Fibroblast of lung (primary cell): ENCODE data around the gene TENM3. TPM values are rescaled to one million over a fixed set of nuclear protein-coding genes. Genes with fewer than 3 reads are reported as not detected.
A peak's percentile ranks its signal among the peaks of the same experiment; 100 is the strongest.

Experiments
- DNase-seq, 2 donors: peaks; one replicate each; pipeline versions ENCODE4 v3.0.0 to v3.0.0-alpha.2; 2010; ENCODE audit warnings: low read depth in 2 of 2
- H2AFZ ChIP-seq: 2 replicates; pipeline ENCODE4 v1.5.1; 2012; ENCODE audit warnings: low read length, control low read depth, inconsistent platforms
- H3K27ac ChIP-seq: 2 replicates; pipeline ENCODE4 v1.5.1; 2011; ENCODE audit warnings: low read length, control low read depth; ENCODE audit not compliant: insufficient read depth
- H3K27me3 ChIP-seq: 2 replicates; pipeline ENCODE4 v1.5.1; 2011; ENCODE audit warnings: mild to moderate bottlenecking, low read length; ENCODE audit not compliant: control insufficient read depth, insufficient read depth
- H3K36me3 ChIP-seq: 2 replicates; pipeline ENCODE4 v1.5.1; 2011; ENCODE audit warnings: low read length; ENCODE audit not compliant: control insufficient read depth, insufficient read depth
- H3K4me1 ChIP-seq: 2 replicates; pipeline ENCODE4 v1.5.1; 2011; ENCODE audit warnings: low read length; ENCODE audit not compliant: control insufficient read depth, insufficient read depth; ENCODE audit errors: extremely low read depth
- H3K4me2 ChIP-seq: 2 replicates; pipeline ENCODE4 v1.5.1; 2011; ENCODE audit warnings: low read length, control low read depth; ENCODE audit not compliant: insufficient read depth; ENCODE audit errors: extremely low read depth
- H3K4me3 ChIP-seq, 4 experiments: fragments of 200-600 bp in 1 of 4; sonication (generic) in 1 of 4; replicated peaks in 1 of 4; 2 replicates each; pipeline ENCODE4 v1.5.1; 2011 to 2016; ENCODE audit warnings: low read length in 4 of 4, low read depth in 3 of 4, mild to moderate bottlenecking in 3 of 4, control low read depth in 2 of 4, inconsistent platforms in 1 of 4, mixed read lengths in 1 of 4; ENCODE audit not compliant: insufficient read depth in 1 of 4; ENCODE audit errors: control extremely low read depth in 1 of 4
- H3K79me2 ChIP-seq: 2 replicates; pipeline ENCODE4 v1.5.1; 2012; ENCODE audit warnings: mild to moderate bottlenecking, low read length, inconsistent platforms; ENCODE audit not compliant: control insufficient read depth, insufficient read depth
- H3K9ac ChIP-seq: 2 replicates; pipeline ENCODE4 v1.5.1; 2011; ENCODE audit warnings: mild to moderate bottlenecking, low read length, control low read depth; ENCODE audit not compliant: insufficient read depth
- H3K9me3 ChIP-seq: 2 replicates; pipeline ENCODE4 v1.5.1; 2012; ENCODE audit warnings: low read depth, low read length; ENCODE audit not compliant: control insufficient read depth, insufficient read depth
- H4K20me1 ChIP-seq: 2 replicates; pipeline ENCODE4 v1.5.1; 2011; ENCODE audit warnings: low read length; ENCODE audit not compliant: control insufficient read depth, insufficient read depth; ENCODE audit errors: extremely low read depth
- EZH2 ChIP-seq: IDR thresholded peaks from 2 replicates; pipeline ENCODE4 v1.5.1; 2012; ENCODE audit warnings: low read length, control low read depth, mild to moderate bottlenecking; ENCODE audit errors: missing control alignments
- polyA plus RNA-seq, 2 donors: library from polyadenylated mRNA; depleted of rRNA in 1 of 2; stranded (reverse) in 1 of 2; unstranded in 1 of 2; fragments of >200 nt; gene quantifications; 2 replicates each; pipeline ENCODE4 v1.2.1, GENCODE V29; 2011 to 2012; ENCODE audit warnings: missing spikeins in 1 of 2
- total RNA-seq: library from RNA; depleted of rRNA; stranded (reverse); fragments of >200 nt; gene quantifications from 2 replicates; pipeline ENCODE4 v1.2.1, GENCODE V29; 2014
- TF ChIP-seq, protein P1 (sequence below), 2 donors: IDR thresholded peaks in 1 of 2; conservative IDR thresholded peaks in 1 of 2; 1 replicate in 1 of 2; 2 replicates in 1 of 2; pipeline ENCODE4 v1.5.1; 2011 to 2012; ENCODE audit warnings: low read length in 2 of 2, control low read depth in 1 of 2, inconsistent platforms in 1 of 2, low read depth in 1 of 2, mild to moderate bottlenecking in 1 of 2

TENM3 gene
- total and polyA plus RNA-seq, 2 donors (not counting 1 experiment from before 2014, with no cell fraction given) = 2.7 to 3.6 TPM

DNA sequence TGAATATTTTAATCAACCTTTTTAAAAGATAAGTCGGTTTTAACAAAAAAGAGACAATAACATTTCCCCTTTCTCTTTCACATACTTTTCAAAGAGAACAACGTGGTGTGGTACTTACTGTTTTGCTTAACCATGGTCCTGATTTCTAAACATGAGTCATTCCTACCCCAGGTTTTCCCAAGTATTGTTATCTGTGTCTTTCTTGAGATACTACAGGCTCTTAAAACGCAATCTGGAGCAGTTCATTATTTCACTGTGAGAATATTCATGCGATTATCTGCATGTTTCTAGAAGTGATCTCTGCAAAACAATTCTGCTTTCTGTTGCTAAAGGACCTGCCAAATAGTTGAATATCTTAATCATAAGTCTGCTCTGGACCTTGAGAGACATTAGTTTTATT lies 127.3 kb downstream of the TENM3 start:
- no peak overlapping the region for H3K27ac ChIP-seq
- no peaks in the 10 kb centered on the region for H3K4me1 ChIP-seq
- peak in 1 of 2 donors; percentile 74 for DNase-seq
- no peaks in the 10 kb centered on the region for H3K27me3 ChIP-seq
- H3K79me2 ChIP-seq = no peaks in the 10 kb centered on the region
- H3K4me2 ChIP-seq = no peak overlapping the region
- H3K4me3 ChIP-seq = no peak overlapping the region
- no peaks in the 10 kb centered on the region for H3K36me3 ChIP-seq
- H4K20me1 ChIP-seq = no peaks in the 10 kb centered on the region
- no peak for TF ChIP-seq EZH2
- TF ChIP-seq, protein P1, sequence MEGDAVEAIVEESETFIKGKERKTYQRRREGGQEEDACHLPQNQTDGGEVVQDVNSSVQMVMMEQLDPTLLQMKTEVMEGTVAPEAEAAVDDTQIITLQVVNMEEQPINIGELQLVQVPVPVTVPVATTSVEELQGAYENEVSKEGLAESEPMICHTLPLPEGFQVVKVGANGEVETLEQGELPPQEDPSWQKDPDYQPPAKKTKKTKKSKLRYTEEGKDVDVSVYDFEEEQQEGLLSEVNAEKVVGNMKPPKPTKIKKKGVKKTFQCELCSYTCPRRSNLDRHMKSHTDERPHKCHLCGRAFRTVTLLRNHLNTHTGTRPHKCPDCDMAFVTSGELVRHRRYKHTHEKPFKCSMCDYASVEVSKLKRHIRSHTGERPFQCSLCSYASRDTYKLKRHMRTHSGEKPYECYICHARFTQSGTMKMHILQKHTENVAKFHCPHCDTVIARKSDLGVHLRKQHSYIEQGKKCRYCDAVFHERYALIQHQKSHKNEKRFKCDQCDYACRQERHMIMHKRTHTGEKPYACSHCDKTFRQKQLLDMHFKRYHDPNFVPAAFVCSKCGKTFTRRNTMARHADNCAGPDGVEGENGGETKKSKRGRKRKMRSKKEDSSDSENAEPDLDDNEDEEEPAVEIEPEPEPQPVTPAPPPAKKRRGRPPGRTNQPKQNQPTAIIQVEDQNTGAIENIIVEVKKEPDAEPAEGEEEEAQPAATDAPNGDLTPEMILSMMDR (conservative IDR thresholded peaks at IDR 0.05 in 1 of 2, IDR thresholded peaks at IDR 0.05 in 1 of 2; ENCODE audit: low read depth in 1 of 2, low read length in 2 of 2) = no peak
- no peak overlapping the region for H3K9ac ChIP-seq
- H2AFZ ChIP-seq = no peak overlapping the region
- no peaks in the 10 kb centered on the region for H3K9me3 ChIP-seq

DNA sequence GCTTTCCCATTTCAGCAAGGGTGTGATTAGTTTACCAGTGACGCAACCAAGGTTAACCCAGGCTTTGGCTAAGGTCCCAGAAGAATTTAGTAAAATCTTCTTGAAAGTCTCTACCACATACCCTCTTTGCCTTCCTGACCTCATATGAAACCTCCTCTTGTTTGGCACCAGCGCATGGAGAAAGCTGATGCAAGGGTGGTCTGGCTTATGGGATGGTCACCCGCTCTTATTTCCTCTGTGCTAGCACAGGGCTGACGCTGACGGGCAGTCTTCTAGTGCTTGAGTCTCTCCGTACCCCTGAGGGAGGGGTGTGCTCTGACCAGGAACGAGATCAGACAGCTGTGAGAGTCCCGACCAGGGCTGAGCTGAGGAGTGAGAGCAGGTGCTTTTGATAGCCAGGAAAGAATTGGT lies 137.6 kb downstream of the TENM3 start:
- no peak overlapping the region for H3K4me3 ChIP-seq
- no peak overlapping the region for H3K4me2 ChIP-seq
- peak in 1 of 2 donors; percentile 54 for DNase-seq
- H3K79me2 ChIP-seq = no peaks in the 10 kb centered on the region
- no peaks in the 10 kb centered on the region for H3K36me3 ChIP-seq
- H3K9ac ChIP-seq = no peak overlapping the region
- H3K27me3 ChIP-seq = no peaks in the 10 kb centered on the region
- H3K4me1 ChIP-seq = no peaks in the 10 kb centered on the region
- no peaks in the 10 kb centered on the region for H4K20me1 ChIP-seq
- H3K27ac ChIP-seq = no peak overlapping the region
- no peak overlapping the region for H2AFZ ChIP-seq
- no peak for TF ChIP-seq EZH2
- TF ChIP-seq, protein P1 (conservative IDR thresholded peaks at IDR 0.05 in 1 of 2, IDR thresholded peaks at IDR 0.05 in 1 of 2; ENCODE audit: low read depth in 1 of 2, low read length in 2 of 2) = no peak
- H3K9me3 ChIP-seq = no peaks in the 10 kb centered on the region

DNA sequence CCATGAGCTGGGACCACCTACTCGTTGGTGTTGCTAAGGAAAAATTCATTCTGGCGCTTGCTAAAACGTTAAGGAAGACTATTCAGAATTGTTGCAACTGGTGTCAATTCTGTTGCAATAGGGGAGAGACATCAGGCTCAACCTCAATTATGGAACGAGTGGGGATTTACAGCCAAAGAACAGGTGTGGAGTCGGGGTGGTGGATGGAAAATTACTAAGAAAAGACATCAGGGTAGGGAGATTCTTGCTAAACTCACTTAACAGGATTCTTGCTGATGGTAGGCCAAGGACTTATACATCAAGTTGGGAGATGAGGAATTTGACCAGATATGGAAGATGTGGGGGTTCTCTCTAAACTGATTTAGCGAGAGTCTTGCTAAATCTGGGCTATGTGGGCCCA lies 139.7 kb downstream of the TENM3 start:
- Histone ChIP-seq H3K36me3 (no peaks in the 10 kb centered on the region), H3K4me3 (no peak overlapping the region), H2AFZ (no peak overlapping the region), H3K9ac (no peak overlapping the region), H3K27me3 (no peaks in the 10 kb centered on the region), H3K79me2 (no peaks in the 10 kb centered on the region), H3K4me2 (no peak overlapping the region), H3K4me1 (no peaks in the 10 kb centered on the region), H3K9me3 (no peaks in the 10 kb centered on the region), H3K27ac (no peak overlapping the region), H4K20me1 (no peaks in the 10 kb centered on the region)
- DNase-seq = no peak
- no peak for TF ChIP-seq EZH2
- TF ChIP-seq, protein P1 (conservative IDR thresholded peaks at IDR 0.05 in 1 of 2, IDR thresholded peaks at IDR 0.05 in 1 of 2; ENCODE audit: low read depth in 1 of 2, low read length in 2 of 2) = no peak
